HG02938 (cell line): ENCODE measurements around the gene FOXC1.

Source experiments
- ATAC-seq: cut with Tn5 transposase; IDR thresholded peaks from one replicate; pipeline ENCODE4 v1.9.1; 2021; ENCODE audit warnings: mild to moderate bottlenecking, moderate library complexity; ENCODE audit not compliant: unreplicated experiment

The FOXC1 gene

DNA sequence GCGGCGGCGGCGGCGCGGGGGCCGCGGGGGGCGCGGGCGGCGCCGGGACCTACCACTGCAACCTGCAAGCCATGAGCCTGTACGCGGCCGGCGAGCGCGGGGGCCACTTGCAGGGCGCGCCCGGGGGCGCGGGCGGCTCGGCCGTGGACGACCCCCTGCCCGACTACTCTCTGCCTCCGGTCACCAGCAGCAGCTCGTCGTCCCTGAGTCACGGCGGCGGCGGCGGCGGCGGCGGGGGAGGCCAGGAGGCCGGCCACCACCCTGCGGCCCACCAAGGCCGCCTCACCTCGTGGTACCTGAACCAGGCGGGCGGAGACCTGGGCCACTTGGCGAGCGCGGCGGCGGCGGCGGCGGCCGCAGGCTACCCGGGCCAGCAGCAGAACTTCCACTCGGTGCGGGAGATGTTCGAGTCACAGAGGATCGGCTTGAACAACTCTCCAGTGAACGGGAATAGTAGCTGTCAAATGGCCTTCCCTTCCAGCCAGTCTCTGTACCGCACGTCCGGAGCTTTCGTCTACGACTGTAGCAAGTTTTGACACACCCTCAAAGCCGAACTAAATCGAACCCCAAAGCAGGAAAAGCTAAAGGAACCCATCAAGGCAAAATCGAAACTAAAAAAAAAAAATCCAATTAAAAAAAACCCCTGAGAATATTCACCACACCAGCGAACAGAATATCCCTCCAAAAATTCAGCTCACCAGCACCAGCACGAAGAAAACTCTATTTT lies 2.0 kb downstream of the FOXC1 start:
- no peak for ATAC-seq

DNA sequence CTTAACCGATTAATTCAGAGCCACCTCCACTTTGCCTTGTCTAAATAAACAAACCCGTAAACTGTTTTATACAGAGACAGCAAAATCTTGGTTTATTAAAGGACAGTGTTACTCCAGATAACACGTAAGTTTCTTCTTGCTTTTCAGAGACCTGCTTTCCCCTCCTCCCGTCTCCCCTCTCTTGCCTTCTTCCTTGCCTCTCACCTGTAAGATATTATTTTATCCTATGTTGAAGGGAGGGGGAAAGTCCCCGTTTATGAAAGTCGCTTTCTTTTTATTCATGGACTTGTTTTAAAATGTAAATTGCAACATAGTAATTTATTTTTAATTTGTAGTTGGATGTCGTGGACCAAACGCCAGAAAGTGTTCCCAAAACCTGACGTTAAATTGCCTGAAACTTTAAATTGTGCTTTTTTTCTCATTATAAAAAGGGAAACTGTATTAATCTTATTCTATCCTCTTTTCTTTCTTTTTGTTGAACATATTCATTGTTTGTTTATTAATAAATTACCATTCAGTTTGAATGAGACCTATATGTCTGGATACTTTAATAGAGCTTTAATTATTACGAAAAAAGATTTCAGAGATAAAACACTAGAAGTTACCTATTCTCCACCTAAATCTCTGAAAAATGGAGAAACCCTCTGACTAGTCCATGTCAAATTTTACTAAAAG lies 2.7 kb downstream of the FOXC1 start:
- ATAC-seq: no peak

DNA sequence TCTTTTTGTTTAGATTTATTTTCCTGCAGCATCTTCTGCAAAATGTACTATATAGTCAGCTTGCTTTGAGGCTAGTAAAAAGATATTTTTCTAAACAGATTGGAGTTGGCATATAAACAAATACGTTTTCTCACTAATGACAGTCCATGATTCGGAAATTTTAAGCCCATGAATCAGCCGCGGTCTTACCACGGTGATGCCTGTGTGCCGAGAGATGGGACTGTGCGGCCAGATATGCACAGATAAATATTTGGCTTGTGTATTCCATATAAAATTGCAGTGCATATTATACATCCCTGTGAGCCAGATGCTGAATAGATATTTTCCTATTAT lies 3.2 kb downstream of the FOXC1 start:
- no peak for ATAC-seq

DNA sequence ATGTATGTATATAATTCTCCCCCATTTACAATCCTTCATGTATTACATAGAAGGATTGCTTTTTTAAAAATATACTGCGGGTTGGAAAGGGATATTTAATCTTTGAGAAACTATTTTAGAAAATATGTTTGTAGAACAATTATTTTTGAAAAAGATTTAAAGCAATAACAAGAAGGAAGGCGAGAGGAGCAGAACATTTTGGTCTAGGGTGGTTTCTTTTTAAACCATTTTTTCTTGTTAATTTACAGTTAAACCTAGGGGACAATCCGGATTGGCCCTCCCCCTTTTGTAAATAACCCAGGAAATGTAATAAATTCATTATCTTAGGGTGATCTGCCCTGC lies 3.6 kb downstream of the FOXC1 start:
- no peak for ATAC-seq

DNA sequence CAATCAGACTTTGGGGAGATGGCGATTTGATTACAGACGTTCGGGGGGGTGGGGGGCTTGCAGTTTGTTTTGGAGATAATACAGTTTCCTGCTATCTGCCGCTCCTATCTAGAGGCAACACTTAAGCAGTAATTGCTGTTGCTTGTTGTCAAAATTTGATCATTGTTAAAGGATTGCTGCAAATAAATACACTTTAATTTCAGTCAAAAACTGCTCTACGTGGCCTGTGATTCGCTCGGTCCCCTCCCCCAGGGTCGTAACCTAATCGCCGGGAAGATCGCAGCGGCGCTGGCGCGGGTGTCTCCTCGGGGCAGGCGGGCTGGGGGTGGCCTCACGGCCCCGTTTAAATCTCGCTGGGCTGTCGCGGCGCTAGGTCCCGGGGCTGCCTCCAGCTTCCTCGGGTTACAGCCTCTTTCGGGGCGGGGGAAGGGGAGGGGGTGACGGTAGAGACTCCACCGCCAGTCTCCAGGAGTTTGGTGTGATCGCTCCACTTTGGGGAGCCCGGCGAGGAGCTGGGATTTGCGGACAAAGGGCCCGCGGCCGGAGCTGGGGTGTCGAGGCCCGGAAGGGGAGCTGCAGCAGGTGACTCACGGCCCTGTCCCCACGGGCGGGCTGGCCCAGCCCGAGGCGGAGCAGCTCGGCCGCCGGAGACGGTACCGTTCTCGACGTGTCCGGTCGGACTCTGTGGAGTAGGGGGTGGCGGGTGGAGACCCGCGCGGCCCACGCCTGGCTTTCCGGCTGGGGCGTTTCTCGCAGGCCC lies 4.2 kb downstream of the FOXC1 start:
- no peak for ATAC-seq

DNA sequence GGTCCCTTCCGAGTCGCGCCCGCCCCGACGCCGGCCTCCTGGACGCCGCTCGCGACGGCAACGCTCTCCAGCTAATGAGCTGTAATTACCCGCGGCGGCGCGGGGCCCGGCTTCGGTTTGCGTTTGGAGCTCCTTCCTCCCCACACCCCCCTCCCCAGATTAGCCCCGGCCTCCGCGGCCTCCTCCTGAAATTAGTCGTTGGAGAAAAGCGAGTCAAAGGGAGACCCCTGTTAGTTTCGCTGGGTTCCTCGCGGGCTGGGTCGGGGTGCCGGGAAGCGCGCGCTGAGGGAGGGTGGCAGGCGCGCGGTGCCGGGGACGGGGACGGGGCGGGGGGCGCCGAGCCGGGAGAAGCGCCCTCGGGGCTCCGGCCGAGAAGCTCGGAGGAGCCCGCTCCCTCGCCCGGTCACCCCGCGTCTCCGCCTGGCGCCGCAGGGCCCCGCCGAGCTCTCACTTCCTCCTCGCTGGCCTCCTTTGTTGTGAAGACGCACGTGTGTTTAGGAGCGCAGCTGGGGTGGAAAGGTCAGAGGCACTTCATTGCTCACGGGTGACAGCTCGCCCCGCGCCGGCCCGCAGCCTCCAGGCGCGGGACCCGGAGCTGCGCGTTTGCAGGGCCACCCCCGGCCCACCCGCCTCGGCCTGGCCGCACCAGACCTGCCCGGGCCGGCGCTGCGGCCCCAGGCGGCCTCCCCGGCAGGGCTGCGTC lies 4.9 kb downstream of the FOXC1 start:
- no peak for ATAC-seq

DNA sequence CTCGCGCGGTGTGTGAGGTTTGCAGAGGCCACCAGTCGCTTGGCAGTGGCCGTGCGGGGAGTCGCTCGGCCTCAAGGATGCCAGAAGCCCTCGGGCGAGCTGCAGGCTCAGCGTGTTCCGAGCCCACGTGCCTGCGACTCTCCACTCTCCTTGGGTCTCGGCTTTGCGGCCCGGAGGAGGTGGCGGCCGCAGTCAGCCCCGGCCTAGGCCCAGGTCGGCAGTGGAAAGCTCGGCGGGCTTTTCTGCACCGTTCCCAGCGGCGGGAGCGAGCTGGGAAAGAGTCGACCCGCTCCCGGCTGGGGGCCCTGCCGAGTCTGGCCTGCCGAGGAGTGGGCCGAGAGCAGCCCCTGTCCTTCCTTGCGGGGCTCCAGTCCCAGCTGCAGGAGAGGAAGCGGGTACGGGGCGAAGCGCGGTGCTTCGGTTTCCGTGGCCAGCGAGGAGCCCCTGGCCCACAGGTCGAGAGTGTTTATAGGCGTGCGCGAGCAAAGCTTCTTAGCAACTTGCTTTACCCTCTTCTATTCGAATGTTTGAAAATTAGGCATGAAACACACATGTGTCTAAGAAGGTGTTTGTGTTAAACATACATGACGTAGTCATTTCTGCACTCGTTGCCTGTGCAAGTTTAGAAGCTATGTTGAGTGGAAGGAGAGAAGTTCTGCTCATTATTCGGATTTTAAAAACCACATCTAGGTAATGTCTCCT lies 5.6 kb downstream of the FOXC1 start:
- no peak for ATAC-seq

DNA sequence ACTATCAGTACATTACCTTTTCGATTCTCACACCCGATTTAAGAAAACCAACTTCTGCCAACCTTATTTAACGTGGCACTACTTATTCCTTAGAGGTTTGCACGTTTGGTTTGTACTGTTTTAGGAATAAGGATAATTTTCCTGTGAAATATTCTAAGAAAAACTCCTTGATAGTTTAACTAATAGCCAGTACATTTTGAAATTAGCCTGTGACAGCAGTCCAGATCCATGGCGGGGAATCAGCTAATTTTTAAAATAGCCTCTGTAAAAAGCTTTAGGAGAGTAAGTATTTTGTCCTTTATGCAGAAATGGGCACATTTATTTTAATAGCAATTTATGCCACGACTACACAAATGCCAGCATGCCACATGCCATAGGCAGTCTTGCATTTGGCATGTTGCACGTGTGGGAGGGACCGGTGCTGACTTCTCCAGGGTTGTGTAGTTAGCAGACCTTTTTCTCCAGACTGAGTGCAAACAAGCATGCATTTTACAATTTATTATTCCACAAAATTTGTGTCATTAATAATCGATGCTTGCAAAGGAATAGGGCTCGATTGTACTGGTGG lies 6.2 kb downstream of the FOXC1 start:
- no peak for ATAC-seq

DNA sequence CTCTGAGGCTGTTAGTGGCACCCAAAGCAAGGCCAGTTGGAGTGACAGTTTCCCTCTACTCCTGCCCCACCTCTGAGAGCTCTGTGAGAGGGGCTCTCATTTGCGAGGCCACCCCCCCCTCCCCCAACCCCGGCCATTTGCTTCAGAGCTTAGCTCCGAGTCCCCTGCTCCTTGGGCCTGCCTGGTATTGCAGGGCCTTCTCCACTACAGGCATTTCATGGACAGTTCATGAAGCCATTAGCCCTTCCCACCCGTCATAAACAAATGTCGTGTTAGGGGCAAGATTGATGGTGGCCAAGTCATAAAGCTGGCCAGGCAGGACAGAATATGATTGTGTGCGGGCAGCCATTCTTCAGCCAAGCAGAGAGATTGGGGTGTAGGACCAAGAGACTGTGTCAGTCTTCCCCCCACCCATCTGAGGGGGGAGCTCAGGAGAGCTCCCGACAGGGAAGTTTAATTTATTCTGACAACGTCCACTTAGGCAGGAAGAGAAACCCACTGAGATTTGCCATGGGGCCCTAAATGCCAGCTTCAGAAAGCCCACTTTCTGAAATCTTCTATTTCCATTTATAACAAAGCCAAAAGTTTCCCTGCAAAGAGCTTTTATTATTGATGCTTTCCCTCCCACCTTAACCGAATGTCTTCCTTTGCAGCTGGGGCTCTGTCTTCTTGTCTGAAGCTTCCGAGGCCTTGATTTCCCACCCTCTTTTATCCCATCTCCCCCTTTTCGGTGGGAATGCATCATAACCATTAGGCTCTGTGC lies 7.2 kb downstream of the FOXC1 start:
- no peak for ATAC-seq

DNA sequence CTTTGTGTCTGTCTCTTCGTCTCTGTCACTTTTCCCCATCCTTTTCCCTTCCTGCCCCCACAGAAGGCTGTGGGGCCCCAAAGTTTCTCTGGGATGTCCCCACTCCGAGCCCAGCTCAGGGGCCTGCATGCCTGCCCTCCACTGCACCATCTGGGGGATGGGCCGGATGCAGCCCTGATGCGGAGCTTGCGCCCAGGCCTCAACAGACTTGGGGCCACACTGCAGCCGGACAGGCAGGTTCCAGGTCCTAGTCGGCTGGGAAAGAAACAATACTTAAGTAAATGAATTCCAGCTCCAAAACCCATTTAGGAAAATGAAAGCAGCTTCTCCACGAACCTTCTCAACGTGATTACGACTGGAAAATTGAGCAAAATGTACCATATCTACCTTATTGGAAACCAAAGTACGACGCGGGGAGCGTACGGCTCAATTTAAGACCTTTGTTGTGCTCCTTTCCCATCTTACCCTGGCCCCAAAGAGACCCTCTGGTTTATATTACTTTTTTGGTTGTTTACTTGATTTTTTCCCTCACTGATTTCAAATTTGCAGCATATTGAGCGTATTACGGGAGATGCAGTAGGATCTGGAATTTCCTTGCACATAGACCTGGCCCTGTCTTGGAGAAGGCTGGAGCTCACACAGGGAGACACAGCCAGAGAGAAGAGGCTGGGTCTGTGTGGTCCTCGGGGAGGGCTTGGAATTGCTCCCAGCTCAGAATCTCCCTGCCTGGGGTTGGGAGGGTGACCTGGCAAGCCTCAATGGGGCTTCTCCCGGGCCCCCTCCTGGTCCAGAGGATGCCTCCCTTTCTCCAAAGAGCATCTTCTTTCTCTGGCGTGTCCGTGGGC lies 8.0 kb downstream of the FOXC1 start:
- ATAC-seq: no peak

DNA sequence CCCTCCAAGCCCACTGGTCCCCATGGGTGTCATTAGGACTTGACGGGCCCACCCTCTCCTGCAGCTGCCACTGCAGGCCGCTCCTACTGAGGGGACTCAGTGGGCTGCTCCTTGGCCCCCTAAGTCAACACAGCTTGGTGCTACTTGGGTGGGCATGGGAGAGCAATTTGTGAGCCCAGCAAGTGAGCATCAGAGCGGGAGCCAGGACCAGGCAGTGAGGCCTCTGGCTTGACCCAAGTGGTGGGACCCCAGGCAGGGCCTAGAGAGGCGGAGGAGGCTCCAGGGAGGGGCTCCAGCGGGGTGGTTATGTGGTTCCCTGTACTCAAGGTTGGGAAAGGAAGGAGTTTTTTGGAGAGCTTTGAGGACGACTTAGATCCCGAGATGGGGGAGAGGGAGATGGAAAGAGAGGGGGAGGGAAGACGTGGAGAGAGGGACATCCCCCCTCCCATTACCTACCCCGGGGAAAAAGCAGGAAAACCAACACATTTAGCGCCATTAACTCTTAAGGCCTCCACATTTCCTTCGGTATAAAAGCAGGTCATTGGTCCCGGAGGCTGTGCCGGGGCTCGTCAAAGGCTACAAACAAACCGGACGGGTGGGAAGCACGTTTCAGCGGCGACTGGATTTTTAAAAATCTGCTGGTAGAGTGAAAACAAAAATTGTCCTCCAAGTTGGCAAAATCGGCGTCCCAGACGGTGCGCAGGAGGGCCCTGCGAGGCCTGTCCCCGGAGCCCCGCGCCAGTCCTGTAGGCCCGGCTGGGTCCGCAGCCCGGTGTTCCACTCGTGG lies 8.8 kb downstream of the FOXC1 start:
- no peak for ATAC-seq

DNA sequence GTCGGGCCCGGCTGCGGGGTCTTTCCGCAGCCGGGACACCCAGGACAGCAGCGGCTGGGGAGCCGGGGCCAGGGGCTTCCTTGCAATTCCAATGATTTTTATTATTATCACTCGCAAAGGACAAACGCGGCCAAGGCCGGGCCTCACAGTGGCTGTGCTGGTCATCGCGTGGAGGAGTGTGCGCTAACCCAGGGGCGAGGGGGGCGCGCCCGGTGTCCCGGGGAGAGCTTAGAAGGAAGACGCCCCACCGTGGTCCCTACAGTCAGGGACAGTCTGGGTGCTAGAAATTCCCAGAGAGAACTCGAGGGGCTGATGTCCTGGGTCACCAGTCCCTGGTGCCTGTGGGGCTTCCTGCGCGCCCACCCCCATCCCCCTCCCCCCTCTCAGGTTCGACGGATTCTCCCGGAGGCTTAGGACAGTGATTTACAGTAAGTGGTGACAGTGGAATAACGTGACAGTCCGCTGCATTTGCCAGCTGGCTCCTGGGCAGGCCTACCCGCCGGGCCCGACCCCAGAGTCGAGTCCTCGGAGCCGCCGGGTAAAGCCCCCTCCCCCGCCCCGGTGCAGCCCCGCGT lies 9.5 kb downstream of the FOXC1 start:
- no peak for ATAC-seq

DNA sequence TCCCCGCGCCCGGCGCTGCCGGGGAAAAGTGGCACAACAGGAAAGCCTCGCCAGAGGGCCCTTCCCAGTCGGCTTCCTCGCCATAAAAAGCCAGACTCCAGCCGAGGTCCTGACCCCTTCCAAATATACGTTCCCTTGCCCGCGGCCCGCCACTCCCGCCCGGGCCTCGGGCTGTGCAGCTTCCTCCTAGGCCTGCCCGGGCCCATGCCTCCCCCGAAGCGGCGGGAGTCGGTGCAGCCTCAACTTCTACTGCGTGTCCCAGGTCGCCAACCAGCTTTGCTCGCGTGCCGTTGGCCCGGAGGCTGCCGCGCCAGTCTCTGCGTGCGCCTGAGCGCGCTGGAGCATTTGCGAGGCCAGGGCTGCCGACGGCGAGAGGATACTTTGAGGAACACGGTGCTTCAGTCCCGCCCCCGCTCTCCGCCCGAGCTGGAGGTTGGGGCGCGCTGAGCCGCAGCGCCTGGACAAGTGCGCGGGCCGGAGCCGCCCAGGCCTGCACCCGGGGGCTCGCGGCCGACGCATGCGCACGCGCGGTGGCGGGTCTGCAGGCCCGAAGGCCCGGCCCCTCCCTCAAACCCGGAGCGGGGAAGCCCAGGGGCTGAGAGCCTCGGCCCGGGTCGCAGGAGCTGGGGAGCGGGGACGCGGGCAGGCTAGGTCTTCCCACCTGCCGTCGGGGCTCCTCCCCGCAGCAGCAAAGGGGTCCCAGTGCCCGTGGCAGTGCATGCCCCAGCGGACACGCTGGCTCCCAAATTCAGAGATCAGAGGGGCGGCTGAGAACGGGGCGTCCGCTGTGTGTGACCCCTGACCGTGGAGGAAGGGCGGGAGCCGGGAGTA lies 10.2 kb downstream of the FOXC1 start:
- ATAC-seq: no peak

DNA sequence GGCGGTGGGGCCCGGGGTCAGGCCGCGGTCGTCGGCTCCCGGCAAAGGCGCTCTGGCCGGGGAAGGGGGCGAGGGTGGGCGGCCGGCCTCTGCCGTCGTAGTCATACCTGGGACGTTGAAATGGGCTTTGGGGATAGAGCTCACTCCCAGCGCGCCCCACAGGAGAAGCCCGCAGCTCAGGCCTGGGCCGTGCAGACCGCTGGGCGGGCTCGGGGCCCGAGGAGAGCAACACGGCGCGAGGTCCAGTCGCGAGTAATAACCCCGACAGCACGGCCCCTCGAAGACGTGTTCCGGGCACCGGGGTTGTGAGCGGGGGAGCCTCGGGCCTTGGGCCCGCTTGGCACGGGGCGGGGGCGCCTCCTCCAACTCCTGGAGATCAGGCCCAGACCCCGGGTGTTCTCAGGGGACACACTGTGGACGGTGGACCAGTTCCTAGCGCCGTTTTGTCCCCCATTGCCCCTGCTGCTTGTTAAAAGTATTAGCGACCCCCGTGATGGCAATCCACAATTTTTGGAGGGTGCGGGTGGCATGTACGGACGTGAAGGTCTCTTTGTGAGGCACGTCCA lies 10.9 kb downstream of the FOXC1 start:
- ATAC-seq: no peak

DNA sequence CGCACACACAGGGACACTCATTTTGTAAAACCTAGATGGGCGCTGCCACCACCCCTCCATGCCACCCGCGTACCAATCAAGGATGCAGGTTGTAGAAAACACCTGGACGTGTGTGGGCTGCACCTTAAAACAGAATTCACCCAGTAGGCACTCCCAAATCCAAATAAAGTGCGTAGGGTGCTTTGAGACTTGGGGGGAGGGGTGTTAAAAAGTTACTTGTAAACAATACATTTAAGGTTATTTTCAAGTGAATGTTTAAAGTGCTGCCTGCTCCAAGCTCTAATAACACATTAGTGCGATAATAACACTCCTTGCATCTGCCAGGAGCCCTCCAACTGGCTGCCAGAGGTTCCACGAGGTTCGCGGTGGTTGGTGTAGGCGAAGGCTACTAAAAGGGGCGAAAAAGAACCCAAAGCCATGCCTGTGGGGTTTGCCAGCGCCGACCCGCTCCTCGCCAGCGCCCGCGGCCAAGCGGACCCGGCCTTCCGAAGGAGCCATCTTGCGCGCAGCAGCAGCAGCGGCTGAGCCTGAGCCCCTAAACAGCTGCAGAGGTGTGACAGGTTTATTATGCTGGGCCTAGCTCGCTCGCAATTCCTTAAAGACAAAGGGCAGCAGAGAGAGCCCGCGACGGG lies 11.5 kb downstream of the FOXC1 start:
- no peak for ATAC-seq

DNA sequence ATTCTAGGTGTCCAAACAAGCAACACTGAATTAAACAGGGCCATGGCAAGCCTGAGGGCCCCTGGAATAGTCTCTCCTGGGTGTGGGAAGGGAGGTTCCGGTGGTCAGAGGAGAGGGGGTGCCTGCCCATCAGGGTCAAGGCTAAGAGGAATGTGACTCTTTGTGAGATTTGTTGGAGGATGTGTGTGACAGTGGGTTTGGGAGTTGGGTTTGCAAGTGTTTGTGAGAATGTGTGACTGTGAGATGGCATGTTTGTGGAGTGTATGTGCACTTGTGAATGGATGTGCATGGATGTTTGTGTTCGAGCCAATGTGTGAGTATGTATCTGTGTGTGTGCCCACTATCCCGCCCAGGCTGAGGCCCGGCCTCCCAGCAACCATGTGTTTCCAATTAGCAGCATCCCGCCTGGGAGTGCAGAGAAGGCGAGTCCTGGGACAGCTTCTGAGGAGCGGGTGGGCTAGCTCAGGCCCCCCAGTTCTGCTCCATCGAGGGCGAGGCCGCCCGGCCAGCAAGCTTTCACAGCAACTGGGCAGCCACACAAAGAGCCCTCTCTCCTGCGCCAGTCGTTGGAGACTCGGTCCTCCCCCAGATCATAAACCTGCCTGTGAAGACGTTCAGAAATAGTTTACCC lies 12.6 kb downstream of the FOXC1 start:
- no peak for ATAC-seq
